ENCODE results near the gene TUBB2B.

The TUBB2B gene

GRCh38 chr6:3258720-3259490 is 31.5 kb upstream of the TUBB2B start, which contains the start of gene PSMG4:
Gene PSMG4 (plus strand): TSS chr6:3258947. CDS start chr6:3259023, 76 bp downstream.
- peak within 1 kb of the TSS; percentile 92 for H3K4me3 ChIP-seq (replicated peaks; ENCODE audit: low read depth, low read length)
- peak; percentile 43 for DNase-seq (ENCODE audit: extremely low read depth, low read depth)
- TF ChIP-seq CTCF (IDR thresholded peaks at IDR 0.05; ENCODE audit: low read depth, low read length, missing control alignments): no peak

- peak overlapping the region; percentile 92 for H3K4me3 ChIP-seq (replicated peaks; ENCODE audit: low read depth, low read length)
- DNase-seq (ENCODE audit: extremely low read depth, low read depth): no peak
- no peak for TF ChIP-seq CTCF (IDR thresholded peaks at IDR 0.05; ENCODE audit: low read depth, low read length, missing control alignments)
These were observed 30.7 kb upstream of the TUBB2B start for GRCh38 chr6:3258201-3258600.

- no peak overlapping the region for H3K4me3 ChIP-seq (replicated peaks; ENCODE audit: low read depth, low read length)
- DNase-seq (ENCODE audit: extremely low read depth, low read depth): no peak
- TF ChIP-seq CTCF (IDR thresholded peaks at IDR 0.05; ENCODE audit: low read depth, low read length, missing control alignments): no peak
These were observed 26.1 kb upstream of the TUBB2B start for GRCh38 chr6:3253597-3253961.

- DNase-seq (ENCODE audit: extremely low read depth, low read depth): no peak
- no peak overlapping the region for H3K4me3 ChIP-seq (replicated peaks; ENCODE audit: low read depth, low read length)
- TF ChIP-seq CTCF (IDR thresholded peaks at IDR 0.05; ENCODE audit: low read depth, low read length, missing control alignments): no peak
These were observed 25.6 kb upstream of the TUBB2B start for GRCh38 chr6:3252861-3253596.

GRCh38 chr6:3252369-3252768 is 24.9 kb upstream of the TUBB2B start:
- H3K4me3 ChIP-seq (replicated peaks; ENCODE audit: low read depth, low read length): no peak overlapping the region
- no peak for TF ChIP-seq CTCF (IDR thresholded peaks at IDR 0.05; ENCODE audit: low read depth, low read length, missing control alignments)
- DNase-seq (ENCODE audit: extremely low read depth, low read depth): no peak

GRCh38 chr6:3251462-3252314 is 24.2 kb upstream of the TUBB2B start:
- peak; percentile 63 for DNase-seq (ENCODE audit: extremely low read depth, low read depth)
- H3K4me3 ChIP-seq (replicated peaks; ENCODE audit: low read depth, low read length): no peak overlapping the region

More at GRCh38 chr6:3251462-3252314, 24.2 kb upstream of the TUBB2B start:
- TF ChIP-seq CTCF (IDR thresholded peaks at IDR 0.05; ENCODE audit: low read depth, low read length, missing control alignments): peak; percentile 98
